Esophagus squamous epithelium (tissue), 5 donors: ENCODE results near the gene BLOC1S3. TPM values are rescaled to one million over a fixed set of nuclear protein-coding genes. Genes with fewer than 3 reads are reported as not detected.

Experiments used
- DNase-seq: peaks from one replicate; lab custom pipeline; 2025; lab: John Stamatoyannopoulos, UW
- H3K27ac ChIP-seq, 4 donors: fragments of 200-600 bp; sonication (generic); one replicate each; pipeline ENCODE4 v1.5.1; 2016 to 2019; ENCODE audit warnings: mild to moderate bottlenecking in 1 of 4
- H3K27me3 ChIP-seq, 4 donors: fragments of 200-600 bp; sonication (generic); 1 replicate in 3 of 4; 2 replicates in 1 of 4; pipeline versions ENCODE4 v1.5.1 to v1.6.0; 2017 to 2021; ENCODE audit warnings: antibody characterized with exemption in 1 of 4
- H3K36me3 ChIP-seq, 3 donors: fragments of 200-600 bp; sonication (generic); one replicate each; pipeline ENCODE4 v1.5.1; 2016 to 2019
- H3K4me1 ChIP-seq, 3 donors: fragments of 200-600 bp; sonication (generic); one replicate each; pipeline ENCODE4 v1.5.1; 2017 to 2019
- H3K4me3 ChIP-seq, 4 donors: fragments of 200-600 bp; sonication (generic); 1 replicate in 3 of 4; 2 replicates in 1 of 4; pipeline ENCODE4 v1.5.1; 2016 to 2019; ENCODE audit warnings: mild to moderate bottlenecking in 2 of 4, moderate library complexity in 1 of 4
- H3K9me3 ChIP-seq, 3 donors: fragments of 200-600 bp; sonication (generic); one replicate each; pipeline ENCODE4 v1.5.1; 2016 to 2019
- POLR2A ChIP-seq, 4 donors: fragments of 450-650 bp; IDR thresholded peaks; one replicate each; pipeline ENCODE4 v1.6.1; 2017; ENCODE audit warnings: antibody characterized with exemption in 4 of 4, mild to moderate bottlenecking in 4 of 4, moderate library complexity in 3 of 4
- WGBS, 2 donors: methylation state at CpG; one replicate each; pipeline ENCODE4 v1.1.5; 2018; 5-methylcytosine and 5-hydroxymethylcytosine counted together
- intact Hi-C: fragments of 100-400 bp; cut with DNase I; formaldehyde crosslinking; loops from one replicate; pipeline ENCODE4 v1.15.0; 2022
- total RNA-seq, 4 donors: library from RNA; depleted of rRNA; stranded (reverse); fragments of >200 nt; gene quantifications; one replicate each; pipeline ENCODE4 v1.1.0, GENCODE V29; 2016
- TF ChIP-seq, protein P1 (sequence below), 6 experiments: fragments of 450-650 bp in 4 of 6; fragments of 200-600 bp in 2 of 6; sonication (generic) in 2 of 6; IDR thresholded peaks; one replicate each; pipeline ENCODE4 v1.5.1; 2016 to 2019; ENCODE audit warnings: antibody characterized with exemption in 6 of 6, mild to moderate bottlenecking in 4 of 6, moderate library complexity in 4 of 6
- donor health status: DM: yes; HTN: yes; CAD: no.

BLOC1S3 gene
- total RNA-seq, 4 donors from 2014 or later = 7.9 to 18.4 (median 10.4) TPM

GRCh38 chr19:45153339-45154063 is 25.1 kb upstream of the BLOC1S3 start:
- Histone ChIP-seq H3K4me1 (peaks cover 43 to 75% (median 45%) of the 10 kb centered on the region in 3 donors), H3K27ac (peak overlapping the region in 2 of 4 donors; percentile 25 to 28), H3K27me3 (peaks cover 0 to 58% (median 3%) of the 10 kb centered on the region in 4 donors), H3K4me3 (peak overlapping the region; percentile 7 to 56 (median 22)), H3K9me3 (no peaks in the 10 kb centered on the region), H3K36me3 (peaks cover 0 to 4% (median 0%) of the 10 kb centered on the region in 3 donors)
- no peak for DNase-seq
- intact Hi-C loops = no loop called here
- TF ChIP-seq, protein P1, sequence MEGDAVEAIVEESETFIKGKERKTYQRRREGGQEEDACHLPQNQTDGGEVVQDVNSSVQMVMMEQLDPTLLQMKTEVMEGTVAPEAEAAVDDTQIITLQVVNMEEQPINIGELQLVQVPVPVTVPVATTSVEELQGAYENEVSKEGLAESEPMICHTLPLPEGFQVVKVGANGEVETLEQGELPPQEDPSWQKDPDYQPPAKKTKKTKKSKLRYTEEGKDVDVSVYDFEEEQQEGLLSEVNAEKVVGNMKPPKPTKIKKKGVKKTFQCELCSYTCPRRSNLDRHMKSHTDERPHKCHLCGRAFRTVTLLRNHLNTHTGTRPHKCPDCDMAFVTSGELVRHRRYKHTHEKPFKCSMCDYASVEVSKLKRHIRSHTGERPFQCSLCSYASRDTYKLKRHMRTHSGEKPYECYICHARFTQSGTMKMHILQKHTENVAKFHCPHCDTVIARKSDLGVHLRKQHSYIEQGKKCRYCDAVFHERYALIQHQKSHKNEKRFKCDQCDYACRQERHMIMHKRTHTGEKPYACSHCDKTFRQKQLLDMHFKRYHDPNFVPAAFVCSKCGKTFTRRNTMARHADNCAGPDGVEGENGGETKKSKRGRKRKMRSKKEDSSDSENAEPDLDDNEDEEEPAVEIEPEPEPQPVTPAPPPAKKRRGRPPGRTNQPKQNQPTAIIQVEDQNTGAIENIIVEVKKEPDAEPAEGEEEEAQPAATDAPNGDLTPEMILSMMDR (IDR thresholded peaks at IDR 0.05) = no peak
- no peak for TF ChIP-seq POLR2A (IDR thresholded peaks at IDR 0.05)
- 4 to 10% methylated on average over 4 to 13 of the region's 69 CpGs for WGBS, 2 donors

GRCh38 chr19:45154064-45154827 is 24.3 kb upstream of the BLOC1S3 start:
- Histone ChIP-seq H3K9me3 (no peaks in the 10 kb centered on the region), H3K27me3 (peaks cover 0 to 66% (median 3%) of the 10 kb centered on the region in 4 donors), H3K27ac (peak overlapping the region in 1 of 4 donors; percentile 28), H3K36me3 (no peaks in the 10 kb centered on the region), H3K4me1 (peaks cover 43 to 75% (median 45%) of the 10 kb centered on the region in 3 donors), H3K4me3 (peak overlapping the region in 2 of 4 donors; percentile 32 to 56)
- 44 to 48% methylated on average over 10 to 18 of the region's 19 CpGs for WGBS, 2 donors
- no peak for DNase-seq
- intact Hi-C loops = no loop called here
- TF ChIP-seq POLR2A (IDR thresholded peaks at IDR 0.05) = no peak
- TF ChIP-seq, protein P1 (IDR thresholded peaks at IDR 0.05) = peak in 1 of 6 experiments; percentile 26

- Histone ChIP-seq H3K27ac (peak overlapping the region; percentile 3 to 72 (median 62)), H3K4me3 (no peak overlapping the region), H3K9me3 (no peaks in the 10 kb centered on the region), H3K36me3 (no peaks in the 10 kb centered on the region), H3K27me3 (peaks cover 0 to 71% (median 3%) of the 10 kb centered on the region in 4 donors), H3K4me1 (peaks cover 46 to 83% (median 47%) of the 10 kb centered on the region in 3 donors)
- TF ChIP-seq, protein P1 (IDR thresholded peaks at IDR 0.05) = no peak
- TF ChIP-seq POLR2A (IDR thresholded peaks at IDR 0.05) = no peak
- WGBS, 2 donors = 93% methylated on average over 3 of the region's 11 CpGs; no CpG with 5 or more reads in 1 of the 2 donors
- intact Hi-C loops = no loop called here
- DNase-seq = no peak
Observed at GRCh38 chr19:45156011-45156630, 22.5 kb upstream of the BLOC1S3 start.

- WGBS, 2 donors = 31 to 57% methylated on average over 9 of the region's 11 CpGs
- H3K9me3 ChIP-seq = no peaks in the 10 kb centered on the region
Observed at GRCh38 chr19:45156751-45157150, 21.8 kb upstream of the BLOC1S3 start.

More at GRCh38 chr19:45156751-45157150, 21.8 kb upstream of the BLOC1S3 start:
- intact Hi-C loops = no loop called here
- DNase-seq = no peak
- no peak for TF ChIP-seq POLR2A (IDR thresholded peaks at IDR 0.05)
- TF ChIP-seq, protein P1 (IDR thresholded peaks at IDR 0.05) = no peak
- peaks cover 46 to 83% (median 49%) of the 10 kb centered on the region in 3 donors for H3K4me1 ChIP-seq
- peak overlapping the region in 1 of 4 donors; percentile 31 for H3K4me3 ChIP-seq
- H3K27ac ChIP-seq = peak overlapping the region; percentile 3 to 72 (median 62)
- no peaks in the 10 kb centered on the region for H3K36me3 ChIP-seq
- peaks cover 0 to 71% (median under 1%) of the 10 kb centered on the region in 4 donors for H3K27me3 ChIP-seq
